ENCODE data around the gene ADAMTS16.

Gene ADAMTS16

GRCh38 chr5:5316334-5316733, 176.2 kb downstream of the ADAMTS16 start:
- DNase-seq (ENCODE audit: low read depth in 2 of 2): no peak

DNA sequence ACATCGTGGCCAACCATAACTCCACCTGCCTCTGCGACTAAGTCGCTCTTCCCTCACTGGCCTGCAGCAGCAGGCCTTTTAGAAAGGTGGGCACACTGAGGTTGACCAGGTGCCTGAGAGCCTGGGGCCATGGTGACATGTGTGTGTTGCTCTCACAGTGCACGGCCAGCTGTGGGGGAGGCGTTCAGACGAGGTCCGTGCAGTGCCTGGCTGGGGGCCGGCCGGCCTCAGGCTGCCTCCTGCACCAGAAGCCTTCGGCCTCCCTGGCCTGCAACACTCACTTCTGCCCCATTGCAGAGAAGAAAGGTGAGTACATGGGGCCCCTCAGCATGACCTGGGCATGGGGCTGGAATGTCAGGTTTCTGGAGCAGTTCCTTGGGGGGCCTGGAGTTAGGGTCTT, 177.8 kb downstream of the ADAMTS16 start:
- no peak for DNase-seq (ENCODE audit: low read depth in 2 of 2)

- DNase-seq (ENCODE audit: low read depth in 2 of 2): no peak
Measured at GRCh38 chr5:5318426-5319190, 178.5 kb downstream of the ADAMTS16 start.

GRCh38 chr5:5320062-5320805, 180.1 kb downstream of the ADAMTS16 start:
- no peak for DNase-seq (ENCODE audit: low read depth in 2 of 2)

DNA sequence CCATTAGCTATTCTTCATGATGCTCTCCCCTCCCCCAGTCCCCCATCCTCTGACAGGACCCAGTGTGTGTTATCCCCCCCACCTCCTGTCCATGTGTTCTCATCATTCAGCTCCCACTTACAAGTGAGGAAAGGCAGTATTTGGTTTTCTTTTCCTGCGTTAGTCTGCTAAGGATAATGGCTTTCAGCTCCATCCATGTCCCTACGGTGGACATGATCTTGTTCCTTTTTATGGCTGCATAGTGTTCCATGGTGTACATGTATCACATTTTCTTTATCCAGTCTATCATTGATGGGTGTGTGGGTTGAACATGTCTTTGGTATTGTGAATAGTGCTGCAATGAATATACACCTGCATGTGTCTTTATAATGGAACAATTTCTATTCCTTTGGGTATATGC, 181.0 kb downstream of the ADAMTS16 start:
- no peak for DNase-seq (ENCODE audit: low read depth in 2 of 2)

GRCh38 chr5:5323551-5323950, 183.4 kb downstream of the ADAMTS16 start:
- no peak for DNase-seq (ENCODE audit: low read depth in 2 of 2)

GRCh38 chr5:5326115-5326758, 186.1 kb downstream of the ADAMTS16 start:
- no peak for DNase-seq (ENCODE audit: low read depth in 2 of 2)

DNA sequence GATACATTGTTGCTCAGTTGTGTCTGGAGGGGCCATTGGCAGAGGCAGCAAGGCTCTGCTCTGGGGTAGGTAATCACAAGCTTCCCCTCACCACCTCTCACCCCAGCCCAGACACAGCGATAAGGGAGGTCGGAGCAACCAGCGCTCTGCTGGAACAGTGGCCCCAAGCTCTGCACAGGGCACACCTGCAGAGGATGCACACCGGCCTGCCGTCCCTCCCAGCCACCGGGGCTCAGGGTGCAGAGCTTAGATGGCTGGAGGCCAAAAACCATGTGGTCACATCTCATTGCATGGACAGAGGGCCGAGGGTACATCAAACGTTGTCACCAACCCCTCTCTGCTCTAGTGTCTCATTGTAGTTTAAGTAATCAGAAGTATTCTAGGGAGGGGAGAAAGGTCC, 187.0 kb downstream of the ADAMTS16 start:
- no peak for DNase-seq (ENCODE audit: low read depth in 2 of 2)

DNA sequence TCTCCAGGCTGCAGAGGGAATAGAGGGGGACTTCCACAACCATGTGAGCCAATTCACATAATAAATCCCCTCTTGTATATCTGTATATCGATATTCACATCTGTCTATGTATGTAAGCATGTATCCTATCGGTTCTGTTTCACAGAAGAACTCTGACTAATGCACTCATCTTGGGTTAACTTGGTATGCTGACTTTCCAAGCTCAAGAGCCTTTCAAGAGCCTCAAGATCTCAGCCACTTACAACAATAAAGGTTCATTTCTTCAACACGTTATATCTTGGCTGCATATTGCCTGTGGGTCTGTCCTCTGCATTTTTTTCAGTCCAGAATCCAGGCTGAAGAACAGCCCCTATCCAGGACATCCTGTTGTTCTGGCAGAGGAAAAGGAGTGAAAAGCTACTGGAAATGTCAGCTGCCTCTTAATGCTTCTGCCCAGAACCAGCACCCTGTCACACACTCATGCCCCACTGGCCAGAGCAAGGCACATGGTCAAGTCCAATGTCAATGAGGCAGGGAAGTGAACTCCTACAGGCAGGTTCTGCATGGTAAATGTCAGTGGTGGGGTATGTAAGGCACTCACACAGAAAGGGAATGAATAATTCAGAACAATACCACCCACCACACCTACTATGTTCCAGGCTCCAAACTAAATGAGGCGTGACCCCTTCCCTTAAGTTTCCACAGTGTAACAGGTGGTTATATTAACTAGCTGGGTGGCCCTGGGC, 190.8 kb downstream of the ADAMTS16 start:
- no peak for DNase-seq (ENCODE audit: low read depth in 2 of 2)

GRCh38 chr5:5331848-5332247, 191.7 kb downstream of the ADAMTS16 start:
- DNase-seq (ENCODE audit: low read depth in 2 of 2): no peak

DNA sequence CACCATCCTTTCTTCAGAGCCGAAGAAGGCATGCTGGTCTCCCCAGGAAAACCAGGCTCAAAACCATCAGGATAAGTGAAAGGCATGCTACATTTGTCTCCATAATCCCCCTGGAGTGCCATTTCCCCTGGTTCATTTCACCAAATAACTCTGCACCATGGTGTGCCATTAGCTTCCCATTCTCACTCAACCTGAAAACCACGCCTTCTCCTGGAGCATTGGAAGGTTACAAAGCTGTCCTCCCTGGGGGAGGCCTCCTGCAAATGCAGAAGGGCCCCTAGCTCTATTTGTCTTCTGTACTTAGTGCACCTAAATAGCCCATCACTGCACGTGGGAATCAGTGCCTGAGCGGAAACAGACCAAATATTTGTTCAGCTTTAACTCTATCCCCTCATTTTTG, 192.2 kb downstream of the ADAMTS16 start:
- DNase-seq (ENCODE audit: low read depth in 2 of 2): no peak

DNA sequence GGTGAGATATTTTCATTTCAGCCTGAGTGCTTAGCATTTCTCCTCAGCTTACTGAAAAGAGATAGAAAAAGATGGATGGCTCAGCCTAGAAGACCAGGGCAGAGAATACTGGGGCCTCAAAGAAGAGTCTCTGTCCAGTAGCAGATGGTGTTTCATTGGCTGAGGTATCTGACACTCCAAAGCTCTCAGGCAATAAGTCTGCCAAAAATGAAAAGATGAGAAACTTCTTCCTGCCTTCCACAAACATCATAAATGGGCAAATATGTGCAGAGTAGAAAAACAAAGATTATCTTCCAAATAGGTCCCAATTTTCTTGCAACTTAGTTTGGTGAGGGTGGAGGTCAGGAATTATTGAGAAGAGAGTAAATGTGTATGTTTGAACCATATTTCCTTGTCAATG, 195.0 kb downstream of the ADAMTS16 start:
- no peak for DNase-seq (ENCODE audit: low read depth in 2 of 2)

DNA sequence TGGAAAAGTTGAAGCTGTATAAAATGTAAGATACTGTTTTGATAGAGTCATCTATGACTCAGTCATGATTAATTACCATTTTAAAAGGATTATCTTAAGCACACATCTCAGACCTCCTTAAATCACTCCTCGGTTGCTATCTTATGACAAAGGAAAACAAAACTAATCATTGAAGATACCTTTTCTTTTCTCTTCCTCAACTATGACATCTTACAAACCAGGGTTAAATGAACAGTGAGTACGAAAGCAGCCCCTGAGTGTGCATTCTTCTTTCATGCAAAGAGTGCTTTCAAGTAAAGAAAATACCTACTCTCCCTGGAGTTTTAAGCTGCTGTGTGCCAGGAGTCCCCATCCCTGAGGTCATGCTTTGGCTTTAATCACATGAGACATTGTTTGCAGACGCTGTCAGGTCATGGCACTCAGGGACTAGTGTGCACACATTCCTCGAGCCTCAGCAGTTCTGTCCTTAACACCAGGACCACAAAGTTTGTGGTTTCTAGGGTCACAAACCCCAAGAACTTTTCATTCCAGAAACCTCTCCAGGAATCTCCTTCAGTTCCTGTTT, 195.7 kb downstream of the ADAMTS16 start:
- no peak for DNase-seq (ENCODE audit: low read depth in 2 of 2)

DNA sequence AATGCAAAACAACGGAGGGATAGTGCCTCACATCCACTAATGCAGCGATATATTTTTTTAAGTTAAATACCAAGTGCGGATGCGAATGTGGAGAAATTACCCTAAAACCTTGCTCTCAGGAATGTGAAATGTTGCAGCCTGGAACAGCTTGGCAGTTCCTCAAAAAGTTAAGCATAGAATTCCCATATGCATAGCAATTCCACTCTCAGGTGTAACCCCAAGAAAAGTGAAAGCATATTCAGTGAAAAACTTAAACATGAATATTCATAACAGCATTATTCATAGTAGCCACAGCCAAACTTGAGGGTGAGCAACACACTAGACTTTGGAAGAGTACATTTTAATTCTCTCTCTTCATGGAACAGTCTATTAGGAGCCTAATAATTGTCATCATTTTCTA, 199.1 kb downstream of the ADAMTS16 start:
- DNase-seq (ENCODE audit: low read depth in 2 of 2): no peak

DNA sequence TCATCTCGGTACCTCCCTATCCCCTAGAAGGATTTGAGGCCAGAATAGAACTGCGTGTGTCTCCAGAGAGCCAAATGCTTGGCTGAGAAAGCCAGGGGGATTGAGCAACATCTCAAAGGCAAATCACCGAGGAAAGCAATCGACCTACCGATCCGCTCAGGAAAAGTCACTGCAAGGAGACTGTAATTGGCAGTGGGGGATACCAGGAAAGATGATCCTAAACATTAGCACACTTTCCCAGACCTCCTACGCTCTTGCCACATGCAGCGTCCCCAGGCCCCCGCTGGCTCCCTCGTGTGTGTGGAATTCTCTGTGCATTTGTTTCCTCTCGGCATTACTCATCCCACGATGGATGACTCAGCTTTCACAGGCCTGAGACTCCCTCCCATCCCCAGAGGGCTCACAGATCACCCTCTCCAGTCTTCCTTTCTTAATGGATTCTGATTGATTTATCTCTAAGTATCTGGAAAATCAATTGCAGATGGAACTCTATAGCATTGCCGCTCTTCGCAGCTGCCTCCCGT, 200.1 kb downstream of the ADAMTS16 start:
- DNase-seq (ENCODE audit: low read depth in 2 of 2): no peak

GRCh38 chr5:5341531-5342292, 201.6 kb downstream of the ADAMTS16 start:
- DNase-seq (ENCODE audit: low read depth in 2 of 2): no peak

DNA sequence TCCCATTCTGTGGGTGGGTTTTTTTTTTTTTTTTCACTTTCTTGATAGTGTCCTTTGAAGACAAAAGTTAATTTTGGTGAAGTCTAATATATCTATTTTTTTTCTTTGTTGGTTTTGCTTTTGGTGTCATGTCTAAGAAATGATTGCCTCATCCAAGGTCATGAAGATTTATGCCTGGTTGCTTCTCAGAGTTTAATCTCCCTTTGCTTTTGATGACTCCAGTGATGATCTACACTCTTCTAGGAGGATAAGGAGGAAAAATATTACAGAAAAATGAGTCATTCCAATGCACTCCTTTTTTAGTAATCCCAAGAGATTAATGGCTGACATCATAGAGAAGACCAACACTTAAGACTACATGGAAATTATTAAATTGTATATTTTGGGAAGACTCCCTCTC, 202.7 kb downstream of the ADAMTS16 start:
- DNase-seq (ENCODE audit: low read depth in 2 of 2): no peak

- no peak for DNase-seq (ENCODE audit: low read depth in 2 of 2)
Measured at GRCh38 chr5:5343568-5343967, 203.4 kb downstream of the ADAMTS16 start.

- DNase-seq (ENCODE audit: low read depth in 2 of 2): no peak
Measured at GRCh38 chr5:5344051-5344571, 204.0 kb downstream of the ADAMTS16 start.

DNA sequence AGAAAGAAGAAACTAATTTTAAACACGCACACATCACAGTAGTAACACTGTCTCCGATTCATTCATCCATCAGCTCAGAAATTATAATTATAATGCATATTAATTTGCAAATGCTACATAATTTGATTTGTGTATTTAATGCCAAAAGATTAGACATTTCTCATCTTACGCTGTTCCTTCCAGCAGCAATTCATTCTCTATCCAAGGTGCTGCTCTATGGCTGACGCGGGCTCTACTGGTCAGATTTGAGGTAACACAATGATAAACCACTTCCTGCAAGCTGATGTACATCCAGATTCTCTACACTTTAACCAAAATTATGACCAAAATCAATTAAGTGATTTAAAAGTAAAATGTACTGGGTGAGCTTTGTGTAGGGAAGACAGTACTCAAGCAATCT, 204.5 kb downstream of the ADAMTS16 start:
- no peak for DNase-seq (ENCODE audit: low read depth in 2 of 2)

GRCh38 chr5:5347442-5347841, 207.3 kb downstream of the ADAMTS16 start:
- DNase-seq (ENCODE audit: low read depth in 2 of 2): no peak

Data from stimulated activated CD4-positive, alpha-beta T cell treated with anti-CD3 and anti-CD28 coated beads, Interleukin-4, amount 100 ng/mL, for 48 hours (primary cell).